Neural cell (in vitro differentiated cells): ENCODE measurements around the gene E2F1. TPM values are rescaled to one million over a fixed set of nuclear protein-coding genes. Genes with fewer than 3 reads are reported as not detected.
A peak's percentile ranks its signal among the peaks of the same experiment; 100 is the strongest.

ENCODE experiments used
- H2AFZ ChIP-seq: fragments of 200-600, 300-800 bp; sonication (generic), shearing (Covaris generic); 2 replicates; pipeline ENCODE4 v1.6.0; 2014; ENCODE audit warnings: low read depth, mild to moderate bottlenecking, antibody characterized with exemption, low read length, moderate library complexity
- H3F3A ChIP-seq: fragments of 200-600 bp; shearing (Covaris generic); 2 replicates; pipeline ENCODE4 v1.6.1; 2016; ENCODE audit warnings: mild to moderate bottlenecking, moderate library complexity, mixed read lengths, antibody characterized with exemption, low read length; ENCODE audit not compliant: insufficient read depth, poor library complexity, severe bottlenecking
- H3K27ac ChIP-seq: fragments of 200-600, 300-800 bp; sonication (generic), shearing (Covaris generic); 2 replicates; pipeline ENCODE4 v1.5.1; 2014; ENCODE audit warnings: mild to moderate bottlenecking, low read length, moderate library complexity
- H3K27me3 ChIP-seq: fragments of 300-800, 200-600 bp; sonication (generic), shearing (Covaris generic); 2 replicates; pipeline ENCODE4 v1.6.0; 2014; ENCODE audit warnings: mild to moderate bottlenecking, low read depth, low read length, moderate library complexity; ENCODE audit not compliant: insufficient read depth
- H3K36me3 ChIP-seq: fragments of 300-800, 200-600 bp; sonication (generic), shearing (Covaris generic); 2 replicates; pipeline ENCODE4 v1.5.1; 2014; ENCODE audit warnings: mild to moderate bottlenecking, antibody characterized with exemption, low read length, moderate library complexity; ENCODE audit not compliant: insufficient read depth
- H3K4me2 ChIP-seq: fragments of 300-800, 200-600 bp; sonication (generic), shearing (Covaris generic); 2 replicates; pipeline ENCODE4 v1.6.0; 2014; ENCODE audit warnings: mild to moderate bottlenecking, low read length
- H3K4me3 ChIP-seq: fragments of 300-800, 200-600 bp; sonication (generic), shearing (Covaris generic); 2 replicates; pipeline ENCODE4 v1.5.1; 2014; ENCODE audit warnings: mild to moderate bottlenecking, low read length, moderate library complexity
- H3K79me2 ChIP-seq: fragments of 200-600 bp; shearing (Covaris generic); replicated peaks from 2 replicates; pipeline ENCODE4 v1.6.0; 2014; ENCODE audit warnings: mild to moderate bottlenecking, low read length, moderate library complexity; ENCODE audit not compliant: insufficient read depth
- H3K9ac ChIP-seq: fragments of 300-800, 200-600 bp; sonication (generic), shearing (Covaris generic); 2 replicates; pipeline ENCODE4 v1.6.1; 2016; ENCODE audit warnings: mild to moderate bottlenecking, low read length, mixed read lengths
- H3K9me2 ChIP-seq: fragments of 200-600 bp; shearing (Covaris generic); 2 replicates; pipeline ENCODE4 v1.6.1; 2016; ENCODE audit warnings: mild to moderate bottlenecking, low read length, mixed read lengths; ENCODE audit not compliant: insufficient read depth
- H3K9me3 ChIP-seq: fragments of 200-600, 300-800 bp; sonication (generic), shearing (Covaris generic); 2 replicates; pipeline ENCODE4 v1.6.1; 2016; ENCODE audit warnings: mild to moderate bottlenecking, mixed run types, low read length, moderate library complexity, mixed read lengths
- H4K20me1 ChIP-seq: fragments of 200-600 bp; shearing (Covaris generic); 2 replicates; pipeline ENCODE4 v1.6.1; 2016; ENCODE audit warnings: mild to moderate bottlenecking, mixed run types; ENCODE audit not compliant: insufficient read depth
- CTCF ChIP-seq: fragments of 450-650 bp; IDR thresholded peaks from 2 replicates; pipeline ENCODE4 v1.5.1; 2014; ENCODE audit warnings: antibody characterized with exemption, mild to moderate bottlenecking, moderate library complexity; ENCODE audit not compliant: poor library complexity, severe bottlenecking
- EP300 ChIP-seq: fragments of 450-650 bp; conservative IDR thresholded peaks from 2 replicates; pipeline ENCODE4 v1.6.1; 2014; ENCODE audit warnings: antibody characterized with exemption, mild to moderate bottlenecking, moderate library complexity; ENCODE audit not compliant: poor library complexity, severe bottlenecking
- EZH2 ChIP-seq: fragments of 200-600, 300-800 bp; shearing (Covaris generic), sonication (generic); IDR thresholded peaks from 2 replicates; pipeline ENCODE4 v1.6.1; 2014; ENCODE audit warnings: antibody characterized with exemption, low read length, borderline replicate concordance, mild to moderate bottlenecking; ENCODE audit not compliant: insufficient read depth, poor library complexity, severe bottlenecking
- MXI1 ChIP-seq: fragments of 450-650 bp; conservative IDR thresholded peaks from 2 replicates; pipeline ENCODE4 v1.6.1; 2014; ENCODE audit warnings: antibody characterized with exemption, mild to moderate bottlenecking; ENCODE audit not compliant: poor library complexity, severe bottlenecking
- POLR2AphosphoS5 ChIP-seq: IDR thresholded peaks from 2 replicates; pipeline ENCODE4 v1.6.1; 2012
- RAD21 ChIP-seq: fragments of 450-650 bp; conservative IDR thresholded peaks from 2 replicates; pipeline ENCODE4 v1.6.1; 2014; ENCODE audit warnings: antibody characterized with exemption, mild to moderate bottlenecking, moderate library complexity
- REST ChIP-seq: IDR thresholded peaks from 2 replicates; pipeline ENCODE4 v1.6.1; 2012; ENCODE audit warnings: borderline replicate concordance
- SMC3 ChIP-seq: fragments of 450-650 bp; conservative IDR thresholded peaks from 2 replicates; pipeline ENCODE4 v1.6.1; 2014; ENCODE audit warnings: antibody characterized with exemption, mild to moderate bottlenecking, moderate library complexity; ENCODE audit not compliant: poor library complexity
- TAF1 ChIP-seq: IDR thresholded peaks from 2 replicates; pipeline ENCODE4 v1.6.1; 2012; ENCODE audit warnings: low read depth
- polyA plus RNA-seq: library from polyadenylated mRNA; depleted of rRNA; stranded (reverse); fragments of >200 nt; gene quantifications from 2 replicates; pipeline ENCODE4 v1.2.3, GENCODE V29; 2014

Gene E2F1
- polyA plus RNA-seq, 1 donor from 2014 or later, result 2.3 TPM

- Histone ChIP-seq H3F3A (no peaks in the 10 kb centered on the region), H3K79me2 (no peaks in the 10 kb centered on the region), H3K36me3 (no peaks in the 10 kb centered on the region), H3K27me3 (no peaks in the 10 kb centered on the region), H3K4me2 (no peak overlapping the region), H3K27ac (no peak overlapping the region), H3K9me3 (no peaks in the 10 kb centered on the region), H2AFZ (no peak overlapping the region), H4K20me1 (no peaks in the 10 kb centered on the region), H3K9me2 (no peaks in the 10 kb centered on the region), H3K9ac (no peak overlapping the region), H3K4me3 (peak overlapping the region; percentile 91)
- TF ChIP-seq SMC3, result no peak
- no peak for TF ChIP-seq EZH2
- TF ChIP-seq POLR2AphosphoS5, result no peak
- no peak for TF ChIP-seq RAD21
- TF ChIP-seq MXI1, result no peak
- no peak for TF ChIP-seq REST
- TF ChIP-seq EP300, result no peak
- no peak for TF ChIP-seq TAF1
- TF ChIP-seq CTCF, result no peak
These were observed 21.4 kb downstream of the E2F1 start for GRCh38 chr20:33664762-33665144.

- no peaks in the 10 kb centered on the region for H4K20me1 ChIP-seq
- H3K27me3 ChIP-seq, result no peaks in the 10 kb centered on the region
- no peaks in the 10 kb centered on the region for H3K9me3 ChIP-seq
- TF ChIP-seq MXI1 (no peak), EP300 (no peak), POLR2AphosphoS5 (no peak), RAD21 (no peak), REST (no peak), SMC3 (no peak)
- peak overlapping the region; percentile 46 for H3K4me2 ChIP-seq
- peak overlapping the region; percentile 91 for H3K4me3 ChIP-seq
- H3K9ac ChIP-seq, result peak overlapping the region; percentile 84
- no peaks in the 10 kb centered on the region for H3K79me2 ChIP-seq
- H3K36me3 ChIP-seq, result no peaks in the 10 kb centered on the region
- H3K9me2 ChIP-seq, result no peaks in the 10 kb centered on the region
- H2AFZ ChIP-seq, result peak overlapping the region; percentile 54
- peak overlapping the region; percentile 60 for H3K27ac ChIP-seq
- no peaks in the 10 kb centered on the region for H3F3A ChIP-seq
These were observed 22.0 kb downstream of the E2F1 start for GRCh38 chr20:33664085-33664761.
